Measurements from ENCODE around the gene TM4SF4.
A peak's percentile ranks its signal among the peaks of the same experiment; 100 is the strongest.

TM4SF4 gene

DNA sequence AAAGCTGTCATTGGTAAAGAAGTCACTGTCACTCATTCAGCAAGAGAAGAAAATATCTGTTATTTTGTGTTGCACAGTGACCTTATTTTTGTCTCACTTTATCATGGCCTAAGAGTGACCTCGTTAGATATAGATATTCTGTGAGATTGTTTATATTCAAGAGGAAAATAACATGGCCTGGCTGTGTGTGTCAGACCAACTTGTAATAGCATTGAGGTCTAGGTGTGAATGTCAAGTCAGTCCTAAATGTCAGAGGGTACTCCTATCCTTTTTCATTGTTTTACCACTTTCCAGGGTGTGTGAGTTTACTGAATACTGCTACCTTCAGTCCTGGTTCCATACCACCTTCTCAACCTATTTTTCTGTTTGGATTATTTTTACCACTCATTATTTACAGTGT, 18.5 kb upstream of the TM4SF4 start:
- no peak for DNase-seq

DNA sequence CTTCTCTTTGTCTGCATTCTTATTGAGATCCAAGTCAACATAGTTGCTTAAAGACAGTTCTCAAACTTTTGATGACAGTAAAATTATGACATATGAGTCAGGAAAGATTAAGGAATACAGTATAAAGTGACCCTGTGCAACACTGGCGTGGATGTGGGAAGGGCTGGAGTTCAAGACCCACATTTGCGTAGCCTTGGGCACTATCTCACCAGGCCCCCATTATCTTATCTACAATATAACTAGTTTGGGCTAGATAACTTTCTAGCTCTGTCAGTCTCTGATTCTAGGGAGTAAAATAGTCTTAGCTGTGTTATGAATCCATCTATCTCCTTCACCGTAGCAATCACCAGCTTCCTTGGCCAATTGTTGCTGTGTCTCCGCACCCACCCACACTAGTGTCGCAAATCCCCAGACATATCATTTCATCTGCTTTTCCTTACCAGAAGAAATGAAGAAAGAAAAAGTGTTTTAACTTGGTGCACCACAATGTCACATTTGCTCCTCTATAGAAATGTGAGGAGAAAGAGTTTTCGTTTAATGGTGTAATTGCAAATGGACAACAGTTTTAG, 14.9 kb upstream of the TM4SF4 start:
- DNase-seq, result no peak

GRCh38 chr3:149460117-149460516, 14.4 kb upstream of the TM4SF4 start:
- DNase-seq, result no peak

DNA sequence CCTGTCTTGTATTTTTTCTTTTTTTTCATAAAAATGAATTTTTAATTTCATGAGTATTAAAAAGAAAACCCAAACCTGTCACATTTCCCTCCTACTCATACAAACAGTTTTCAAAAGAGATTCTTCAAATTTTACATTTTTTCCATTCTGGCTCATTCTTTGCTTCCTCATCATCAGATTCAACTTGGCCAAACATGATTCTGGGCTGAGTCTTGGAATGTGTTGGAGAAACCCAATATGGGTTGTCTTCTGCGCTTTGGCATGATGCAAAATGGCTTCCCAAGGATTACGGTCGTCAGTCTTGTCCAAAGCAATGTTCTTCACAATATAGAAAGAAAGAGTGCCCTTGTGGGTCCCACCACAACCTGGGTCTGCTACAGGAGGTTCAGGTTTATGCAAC, 12.4 kb upstream of the TM4SF4 start:
- DNase-seq, result no peak

GRCh38 chr3:149462581-149463011, 11.9 kb upstream of the TM4SF4 start:
- DNase-seq, result no peak

DNA sequence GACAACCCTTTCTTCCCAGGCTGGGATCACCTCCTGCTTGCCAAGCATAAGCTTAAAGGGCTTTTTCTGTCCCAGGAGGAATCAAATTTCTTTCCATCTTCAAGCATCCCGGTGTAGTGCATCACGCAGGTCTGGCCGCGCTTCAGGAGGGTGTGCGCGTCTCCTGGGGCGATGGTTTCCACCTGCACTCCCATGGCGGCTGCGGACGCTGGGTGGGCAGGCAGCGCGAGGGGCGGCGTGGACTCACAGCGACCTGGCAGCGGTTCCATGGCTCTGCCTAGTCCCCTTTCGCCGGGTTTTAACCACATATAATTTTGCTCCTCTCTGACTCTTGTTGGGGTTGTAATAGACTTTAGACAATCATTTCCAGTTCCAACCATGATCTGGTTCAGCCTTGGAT, 10.6 kb upstream of the TM4SF4 start:
- no peak for DNase-seq

DNA sequence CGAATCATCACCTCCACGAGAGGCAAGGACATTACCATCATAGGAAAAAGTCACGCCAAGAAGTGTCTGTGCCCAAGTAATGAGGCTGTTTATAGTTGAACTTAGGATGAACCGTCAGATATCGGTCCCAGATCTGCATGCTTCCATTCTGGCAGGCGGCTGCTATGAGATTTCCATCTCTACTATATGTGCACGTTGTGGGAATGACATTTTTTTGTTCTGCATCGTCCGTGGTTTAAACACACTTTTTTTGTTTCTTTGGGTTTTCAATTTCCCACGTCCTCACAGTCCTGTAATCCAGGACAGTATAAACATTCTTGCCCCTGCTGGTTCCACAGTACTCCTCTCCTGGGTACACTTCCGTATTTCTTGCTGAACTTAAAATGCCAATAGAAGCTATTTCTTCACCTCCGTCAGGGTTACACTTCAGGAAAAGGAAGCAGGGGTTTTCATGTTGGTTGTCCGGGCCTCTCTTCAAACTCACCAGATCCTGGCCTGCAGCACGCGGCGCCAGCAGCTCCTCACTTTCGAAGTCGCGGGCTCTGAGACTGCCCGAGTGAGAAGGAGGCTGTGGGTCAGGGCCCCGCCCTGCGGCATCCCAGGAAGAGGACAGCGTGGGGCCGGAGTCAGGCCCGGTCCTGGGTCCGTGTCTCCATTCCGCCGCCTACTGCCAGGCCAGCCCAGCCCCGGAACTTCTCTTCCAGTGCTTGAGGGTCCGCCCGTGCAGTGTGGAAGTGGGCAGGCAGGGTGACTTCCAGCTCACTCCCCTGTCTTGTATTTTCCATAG, 9.8 kb upstream of the TM4SF4 start:
- DNase-seq, result no peak

- DNase-seq, result no peak
Measured at GRCh38 chr3:149465351-149465883, 9.1 kb upstream of the TM4SF4 start.

DNA sequence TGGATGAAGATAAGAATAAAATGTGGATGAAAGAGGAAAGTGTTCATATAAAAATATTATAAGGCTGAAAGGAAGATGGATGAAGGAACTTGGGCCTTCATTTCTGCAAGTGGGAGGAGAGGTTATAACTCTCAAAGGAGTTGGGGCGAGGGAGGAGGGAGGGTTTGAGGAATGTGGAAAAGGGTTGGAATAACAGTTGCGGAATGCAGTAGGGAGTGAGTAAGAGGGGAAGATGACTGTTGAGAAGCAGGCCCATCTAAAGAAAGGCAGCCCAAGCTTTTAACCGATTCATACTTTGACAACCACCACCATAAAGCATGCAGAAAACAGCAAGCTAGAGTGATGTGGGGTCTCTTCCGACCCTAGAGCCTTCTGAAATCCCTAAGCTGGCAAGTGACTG, 8.3 kb upstream of the TM4SF4 start:
- DNase-seq, result no peak

DNA sequence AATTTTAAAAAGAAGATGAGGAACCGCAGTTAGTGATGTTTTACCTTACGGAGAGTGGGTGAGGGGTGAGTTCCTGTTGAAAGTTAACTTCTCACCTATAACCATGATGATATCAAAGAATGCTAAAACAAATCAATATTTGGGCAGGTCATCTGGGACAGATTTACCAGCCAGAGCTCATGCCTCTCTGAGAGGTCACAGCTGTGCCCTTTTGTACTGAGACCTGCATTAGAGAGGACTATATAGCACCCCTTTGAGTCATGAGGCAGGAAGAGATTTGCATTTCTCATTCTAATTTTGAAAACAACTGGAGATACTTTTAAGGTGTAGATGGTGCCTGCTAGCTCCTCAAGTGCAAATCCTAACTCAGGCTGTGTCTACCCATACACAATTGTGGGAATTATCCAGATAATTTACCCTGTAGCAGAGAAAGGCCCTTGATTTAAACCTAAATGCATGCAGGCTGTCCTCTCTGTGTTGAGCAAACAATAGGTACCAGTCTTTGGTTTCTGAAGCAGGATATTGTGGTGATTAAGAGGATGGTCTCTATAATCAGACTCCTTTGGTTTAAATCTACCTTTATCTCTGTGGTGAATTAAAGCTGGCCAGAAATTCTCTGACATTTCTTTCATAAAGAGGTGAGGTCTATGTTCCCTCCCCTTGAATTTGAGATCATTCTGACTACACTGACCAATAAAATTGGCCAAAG, 5.8 kb upstream of the TM4SF4 start:
- no peak for DNase-seq

- no peak for DNase-seq
Measured at GRCh38 chr3:149470381-149470780, 4.1 kb upstream of the TM4SF4 start.

- DNase-seq, result no peak
Measured at GRCh38 chr3:149472030-149472797, 2.3 kb upstream of the TM4SF4 start.

GRCh38 chr3:149473357-149474249, 894 bp upstream of the TM4SF4 start:
- no peak for DNase-seq

DNA sequence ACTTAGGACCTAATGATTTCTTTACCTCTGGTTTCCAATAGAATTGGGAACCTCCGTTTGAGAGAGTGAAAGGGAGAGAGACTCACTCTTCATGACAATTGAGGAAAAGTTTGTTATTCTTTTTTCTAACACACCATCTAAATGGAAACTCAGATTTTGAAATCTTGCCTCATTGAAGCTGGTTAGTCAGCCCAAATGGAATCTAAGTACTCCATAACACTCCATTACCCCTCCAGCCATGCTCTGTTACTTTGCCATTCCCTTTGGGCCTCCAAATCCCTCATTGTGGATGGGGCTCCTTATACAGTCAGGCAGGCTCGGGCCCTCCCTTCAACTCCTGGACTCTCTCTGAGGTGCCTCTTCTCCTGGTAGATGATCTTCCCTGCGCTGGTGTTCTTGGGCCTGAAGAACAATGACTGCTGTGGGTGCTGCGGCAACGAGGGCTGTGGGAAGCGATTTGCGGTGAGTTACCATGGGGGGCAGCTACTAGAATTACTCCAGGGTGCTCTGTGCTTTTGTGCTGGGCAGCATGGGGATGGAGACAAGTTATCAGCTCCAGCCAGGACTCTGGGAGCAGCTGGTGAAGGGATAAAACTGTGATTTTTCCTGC, 1.1 kb downstream of the TM4SF4 start:
- no peak for DNase-seq

DNA sequence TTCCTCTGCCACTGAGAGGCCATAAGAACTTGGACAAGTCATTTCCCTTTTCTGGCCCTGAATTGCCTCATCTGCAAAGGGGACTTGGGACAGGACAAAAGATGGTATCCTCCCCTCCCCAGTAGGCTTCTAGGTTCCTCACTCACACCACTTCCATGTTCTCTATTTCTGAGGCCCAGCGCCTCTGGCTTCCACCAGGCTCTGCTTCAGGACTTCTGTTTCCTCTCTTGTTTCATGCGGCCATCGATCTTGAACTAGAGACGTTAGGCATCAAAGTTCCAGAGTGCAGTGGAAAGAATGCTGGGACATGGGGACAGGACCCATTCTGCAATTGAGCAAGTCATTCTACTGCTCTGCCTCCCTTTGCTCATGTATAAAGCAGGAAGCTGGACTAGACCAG, 1.7 kb downstream of the TM4SF4 start:
- no peak for DNase-seq

DNA sequence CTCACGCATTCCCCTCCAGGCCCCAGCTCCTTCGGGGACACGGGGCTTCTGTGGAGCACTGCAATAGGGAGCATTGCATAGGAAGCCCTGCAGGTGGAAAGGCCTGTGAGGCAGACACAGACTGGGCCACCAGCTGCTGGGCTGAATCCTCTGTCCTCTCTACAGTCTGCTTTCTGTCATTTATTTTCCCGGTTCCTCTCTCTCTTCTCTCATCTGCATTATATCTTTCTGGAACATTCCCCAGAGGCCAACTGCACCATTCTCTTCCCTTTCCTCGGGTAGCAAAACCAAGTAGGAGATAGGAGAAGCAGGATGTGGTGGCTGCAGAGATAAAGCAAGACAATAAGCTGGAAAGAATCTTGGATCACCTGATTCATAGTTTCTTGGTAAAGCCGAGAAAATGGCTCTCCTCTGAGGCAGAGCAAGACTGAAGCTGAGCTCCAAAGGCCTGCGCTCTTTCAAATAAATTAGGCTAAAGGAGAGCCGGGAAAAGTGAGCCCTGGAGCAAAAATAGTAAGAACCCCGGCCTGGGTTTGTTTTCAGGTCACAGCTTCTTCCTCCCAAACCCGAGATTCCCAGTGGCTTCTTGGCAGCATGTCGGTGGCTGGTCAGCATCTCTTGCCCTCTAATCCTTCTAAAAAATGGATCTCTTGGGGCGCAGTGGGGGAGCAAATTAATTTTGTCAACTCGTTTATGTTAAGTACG, 5.3 kb downstream of the TM4SF4 start:
- DNase-seq, result no peak

- peak; percentile 59 for DNase-seq
Measured at GRCh38 chr3:149480326-149481017, 6.0 kb downstream of the TM4SF4 start.

GRCh38 chr3:149481056-149481455, 6.6 kb downstream of the TM4SF4 start:
- no peak for DNase-seq

DNA sequence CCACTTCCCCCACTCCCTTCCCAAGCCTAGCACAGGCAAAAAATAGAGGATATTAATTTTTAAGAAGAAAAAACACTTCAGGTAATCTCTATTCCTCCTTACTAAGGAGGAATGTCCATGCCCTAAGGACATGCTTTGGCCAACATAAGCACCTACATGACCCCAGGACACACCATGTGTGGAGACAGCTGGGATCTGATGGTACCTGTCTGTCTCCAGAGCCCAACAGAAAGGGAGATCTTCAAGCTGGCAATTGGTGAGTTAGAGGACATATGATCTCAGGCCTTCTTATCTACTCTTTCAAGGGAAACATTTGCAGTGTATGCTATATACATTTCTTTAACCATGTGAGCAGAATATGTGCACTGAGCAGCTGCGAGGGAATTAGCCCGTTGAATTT, 7.0 kb downstream of the TM4SF4 start:
- DNase-seq, result no peak

GRCh38 chr3:149486726-149487125, 12.2 kb downstream of the TM4SF4 start:
- DNase-seq, result no peak

Data from activated CD8-positive, alpha-beta memory T cell treated with anti-CD3 and anti-CD28 coated beads for 24 hours (primary cell).